Ishikawa (cell line): ENCODE data around the gene ZNF618.
A peak's percentile ranks its signal among the peaks of the same experiment; 100 is the strongest.

Experiments
- CEBPB ChIP-seq: IDR thresholded peaks from 2 replicates; pipeline ENCODE4 v1.6.1; 2012
- CREB1 ChIP-seq: IDR thresholded peaks from 2 replicates; pipeline ENCODE4 v1.6.1; 2012; ENCODE audit warnings: low read depth
- EGR1 ChIP-seq: IDR thresholded peaks from 2 replicates; pipeline ENCODE4 v1.6.1; 2012
- EP300 ChIP-seq: IDR thresholded peaks from 2 replicates; pipeline ENCODE4 v1.6.1; 2012; ENCODE audit warnings: borderline replicate concordance
- FOXM1 ChIP-seq: IDR thresholded peaks from 2 replicates; pipeline ENCODE4 v1.6.1; 2012; ENCODE audit warnings: low read depth, borderline replicate concordance
- MAX ChIP-seq: IDR thresholded peaks from 2 replicates; pipeline ENCODE4 v1.6.1; 2012
- NFIC ChIP-seq: IDR thresholded peaks from 2 replicates; pipeline ENCODE4 v1.6.1; 2012
- RAD21 ChIP-seq: IDR thresholded peaks from 2 replicates; pipeline ENCODE4 v1.6.1; 2012; ENCODE audit warnings: low read depth
- REST ChIP-seq: IDR thresholded peaks from 2 replicates; pipeline ENCODE4 v1.6.1; 2012; ENCODE audit warnings: low read depth, mild to moderate bottlenecking
- TAF1 ChIP-seq: IDR thresholded peaks from 2 replicates; pipeline ENCODE4 v1.6.1; 2012; ENCODE audit warnings: low read depth, mild to moderate bottlenecking
- TCF12 ChIP-seq: IDR thresholded peaks from 2 replicates; pipeline ENCODE4 v1.6.1; 2012; ENCODE audit warnings: low read depth
- TEAD4 ChIP-seq: IDR thresholded peaks from 2 replicates; pipeline ENCODE4 v1.6.1; 2012
- YY1 ChIP-seq: IDR thresholded peaks from 2 replicates; pipeline ENCODE4 v1.6.1; 2012; ENCODE audit warnings: low read depth

Gene ZNF618

DNA sequence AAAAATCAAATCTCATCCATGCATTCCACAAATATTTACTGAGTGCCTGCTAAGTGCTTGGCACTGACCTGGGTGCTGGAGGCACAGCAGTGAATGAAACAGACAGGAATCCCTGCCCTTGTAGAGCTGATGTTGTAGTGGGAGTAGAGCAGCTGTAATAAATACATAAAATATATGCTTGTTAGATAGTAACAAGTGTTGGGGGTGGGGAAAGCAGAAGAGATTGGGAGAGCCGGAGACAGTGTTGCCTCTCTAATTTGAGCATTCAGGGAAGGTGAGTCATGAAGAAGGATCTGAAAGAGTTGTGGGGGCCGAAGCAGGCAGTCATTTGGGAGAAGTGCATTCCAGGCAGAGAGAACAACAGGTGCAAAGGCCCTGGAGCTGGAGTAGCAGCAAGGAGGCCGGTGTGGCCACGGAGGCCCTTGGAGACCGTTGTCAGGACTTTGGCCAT, 97.9 kb downstream of the ZNF618 start:
- TF ChIP-seq MAX (no peak), FOXM1 (no peak), REST (peak; percentile 50; the same call in 1 of the 2 replicates), EGR1 (no peak)

DNA sequence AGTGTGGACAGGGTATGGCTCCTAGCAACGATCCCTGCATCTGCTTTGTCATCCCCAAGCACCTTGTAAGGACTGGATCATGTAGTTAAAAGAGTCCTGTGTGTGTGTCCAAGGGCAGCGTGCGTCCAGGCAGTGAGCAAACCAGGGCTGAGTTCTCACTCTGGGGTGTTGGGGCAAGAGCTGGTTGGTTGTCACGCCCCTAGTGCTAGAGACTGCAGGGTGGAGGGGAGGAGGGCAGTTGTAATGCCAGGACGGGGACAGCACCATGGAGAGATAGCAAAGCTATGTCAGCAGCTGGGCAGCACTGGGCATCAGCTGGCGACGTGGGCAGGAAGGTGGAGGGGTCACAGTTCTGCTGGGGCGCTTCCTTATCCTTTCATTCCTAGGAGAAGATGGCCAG, 100.8 kb downstream of the ZNF618 start:
- TF ChIP-seq YY1 (no peak), MAX (no peak), TAF1 (no peak), FOXM1 (no peak), EGR1 (no peak), TCF12 (no peak), CEBPB (no peak), RAD21 (no peak), CREB1 (no peak), NFIC (no peak)

GRCh38 chr9:113978725-113979342, 102.7 kb downstream of the ZNF618 start:
- TF ChIP-seq EGR1 (no peak), TEAD4 (no peak), TAF1 (no peak), REST (no peak), FOXM1 (no peak), RAD21 (no peak), CREB1 (no peak), MAX (no peak), EP300 (no peak)

DNA sequence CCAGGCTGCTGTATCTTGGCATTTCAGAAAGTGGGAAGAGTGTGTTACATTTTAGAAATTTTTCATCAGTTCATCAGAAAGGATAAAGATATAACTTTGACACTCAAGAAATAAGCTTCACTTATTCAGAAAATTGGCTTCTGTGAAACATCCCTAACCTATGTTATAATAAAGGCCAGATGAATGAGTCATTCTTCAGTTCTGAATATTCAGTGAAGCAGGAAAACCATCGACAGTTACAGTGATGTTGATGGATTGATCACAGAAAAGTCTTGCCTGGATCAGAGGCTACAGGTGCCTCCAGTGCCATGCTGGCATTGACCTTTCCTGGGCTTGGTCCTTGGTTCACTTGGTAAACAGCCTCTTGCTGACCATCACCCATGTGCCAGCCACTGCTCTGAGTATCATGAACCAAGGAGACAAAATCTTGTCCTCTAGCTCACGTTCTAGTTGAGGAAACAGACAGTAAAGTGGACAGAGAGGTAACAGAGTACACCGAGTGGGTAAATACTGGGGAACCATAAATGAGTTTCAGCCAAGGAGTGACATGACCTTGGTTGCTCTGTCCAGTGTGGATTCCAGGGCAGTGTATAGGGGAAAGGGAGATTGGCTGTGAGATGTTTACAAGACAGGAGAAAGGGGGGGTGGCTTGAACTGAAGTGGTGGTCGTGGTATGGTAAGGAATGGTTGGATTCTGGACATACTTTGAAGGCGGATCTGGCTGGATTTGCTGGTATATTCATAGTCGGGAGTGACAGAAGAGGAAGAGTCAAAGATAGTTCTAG, 103.4 kb downstream of the ZNF618 start:
- TF ChIP-seq EGR1 (no peak), TAF1 (no peak), TCF12 (no peak)

DNA sequence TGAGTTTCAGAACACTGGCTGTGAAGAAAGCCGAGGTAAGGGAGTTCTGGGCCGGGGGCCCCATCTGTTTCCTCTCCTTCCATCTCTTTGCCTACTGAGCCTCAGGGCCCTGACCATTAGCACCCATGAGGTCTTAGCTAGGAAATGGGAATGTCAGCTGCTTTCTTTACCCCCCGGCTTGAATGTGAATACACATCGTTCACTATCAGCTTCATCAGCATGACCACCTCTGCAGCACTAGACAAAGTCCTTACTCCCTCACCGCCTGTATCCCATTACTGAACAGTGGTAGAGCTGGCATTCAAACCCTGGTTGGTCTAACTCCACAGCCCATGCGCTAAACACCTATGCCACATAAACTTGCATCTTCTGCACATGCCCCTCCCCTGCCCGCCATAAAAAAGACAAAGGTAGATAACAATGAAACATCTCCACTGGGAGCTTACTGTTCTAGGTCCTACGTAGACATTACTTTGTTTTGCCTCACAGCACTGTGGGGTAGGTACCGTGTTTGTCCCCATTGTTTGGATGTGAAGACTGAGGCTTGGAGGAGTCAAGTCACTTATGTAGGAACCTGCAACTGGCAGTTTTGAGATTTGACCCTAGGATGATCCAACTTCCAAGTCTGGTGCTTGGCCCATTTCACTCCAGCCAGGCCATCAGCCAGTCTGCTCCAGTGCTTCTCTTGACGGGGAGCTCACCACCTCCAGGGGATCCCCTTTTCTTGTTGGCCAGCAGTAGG, 108.7 kb downstream of the ZNF618 start:
- no peak for TF ChIP-seq TEAD4
- no peak for TF ChIP-seq CEBPB
- no peak for TF ChIP-seq EGR1
- TF ChIP-seq REST = no peak
- no peak for TF ChIP-seq TCF12
